Mucosa of rectum (tissue), 2 donors: ENCODE results near the gene PROB1.
"Not testable (repeated sequence)": the region's sequence is repeated elsewhere in the genome, so short reads cannot be mapped to it uniquely, and the experiment has no call there.

Source experiments
- H3K27ac ChIP-seq, 2 donors: one replicate each; pipeline ENCODE4 v1.7.0; 2013; ENCODE audit warnings: inconsistent platforms in 2 of 2, low read depth in 2 of 2, low read length in 2 of 2
- H3K27me3 ChIP-seq, 2 donors: one replicate each; pipeline ENCODE4 v1.7.0; 2013; ENCODE audit warnings: low read length in 2 of 2; ENCODE audit not compliant: control insufficient read depth in 2 of 2, insufficient read depth in 2 of 2
- H3K36me3 ChIP-seq, 2 donors: one replicate each; pipeline ENCODE4 v1.7.0; 2013; ENCODE audit warnings: low read length in 2 of 2; ENCODE audit not compliant: control insufficient read depth in 2 of 2, insufficient read depth in 2 of 2
- H3K4me1 ChIP-seq, 2 donors: one replicate each; pipeline ENCODE4 v1.7.0; 2013; ENCODE audit warnings: low read length in 2 of 2, mild to moderate bottlenecking in 1 of 2; ENCODE audit not compliant: control insufficient read depth in 2 of 2, insufficient read depth in 2 of 2
- H3K4me3 ChIP-seq, 2 donors: one replicate each; pipeline ENCODE4 v1.7.0; 2013; ENCODE audit warnings: low read length in 2 of 2
- H3K9ac ChIP-seq, 2 donors: one replicate each; pipeline ENCODE4 v1.7.0; 2013; ENCODE audit warnings: low read length in 2 of 2, low read depth in 1 of 2, mild to moderate bottlenecking in 1 of 2
- H3K9me3 ChIP-seq, 2 donors: one replicate each; pipeline ENCODE4 v1.7.0; 2013; ENCODE audit warnings: low read length in 2 of 2; ENCODE audit not compliant: control insufficient read depth in 2 of 2
- donor health status: healthy.
- donor health status: Normal muscosa, but diverticular disease.

The PROB1 gene

DNA sequence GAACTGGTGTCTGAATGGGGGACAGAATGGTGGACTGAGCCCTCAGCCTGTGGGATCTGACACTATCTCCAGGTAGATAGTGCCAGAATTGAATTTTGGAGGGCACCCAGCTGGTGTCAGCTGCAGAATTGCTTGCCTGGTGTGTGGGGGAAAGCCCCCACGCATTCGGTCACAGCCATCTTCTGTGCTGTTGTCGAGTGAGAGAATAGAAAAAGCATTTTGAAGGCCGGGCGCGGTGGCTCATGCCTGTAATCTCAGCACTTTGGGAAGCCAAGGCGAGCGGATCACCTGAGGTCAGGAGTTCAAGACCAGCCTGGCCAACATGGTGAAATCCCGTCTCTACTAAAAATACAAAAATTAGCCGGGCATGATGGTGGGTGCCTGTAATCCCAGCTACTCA lies 7.9 kb downstream of the PROB1 start:
- H3K27me3 ChIP-seq, H3K9me3 ChIP-seq, H3K9ac ChIP-seq, H3K4me3 ChIP-seq, H3K36me3 ChIP-seq, H3K27ac ChIP-seq: not testable (repeated sequence)
- H3K4me1 ChIP-seq = peaks cover 65 to 68% of the 10 kb centered on the region in 2 donors

DNA sequence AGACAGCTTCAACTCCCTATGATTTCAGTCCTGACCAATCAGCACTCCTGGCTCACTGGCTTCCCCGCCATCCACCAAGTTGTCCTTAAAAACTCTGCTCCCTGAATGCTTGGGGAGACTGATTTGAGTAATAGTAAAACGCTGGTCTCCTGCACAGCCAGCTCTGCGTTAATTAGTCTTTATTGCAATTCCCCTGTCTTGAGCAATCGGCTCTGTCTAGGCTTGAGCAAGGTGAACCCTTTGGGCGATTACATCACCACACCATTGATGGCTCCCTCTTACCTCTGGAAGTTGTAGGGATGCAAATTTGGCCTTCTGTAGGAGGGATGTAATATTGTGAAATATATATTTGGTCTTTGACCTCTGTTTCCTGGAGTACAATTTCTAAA lies 8.9 kb downstream of the PROB1 start:
- peaks cover 60 to 64% of the 10 kb centered on the region in 2 donors for H3K4me1 ChIP-seq
- no peak overlapping the region for H3K27ac ChIP-seq

DNA sequence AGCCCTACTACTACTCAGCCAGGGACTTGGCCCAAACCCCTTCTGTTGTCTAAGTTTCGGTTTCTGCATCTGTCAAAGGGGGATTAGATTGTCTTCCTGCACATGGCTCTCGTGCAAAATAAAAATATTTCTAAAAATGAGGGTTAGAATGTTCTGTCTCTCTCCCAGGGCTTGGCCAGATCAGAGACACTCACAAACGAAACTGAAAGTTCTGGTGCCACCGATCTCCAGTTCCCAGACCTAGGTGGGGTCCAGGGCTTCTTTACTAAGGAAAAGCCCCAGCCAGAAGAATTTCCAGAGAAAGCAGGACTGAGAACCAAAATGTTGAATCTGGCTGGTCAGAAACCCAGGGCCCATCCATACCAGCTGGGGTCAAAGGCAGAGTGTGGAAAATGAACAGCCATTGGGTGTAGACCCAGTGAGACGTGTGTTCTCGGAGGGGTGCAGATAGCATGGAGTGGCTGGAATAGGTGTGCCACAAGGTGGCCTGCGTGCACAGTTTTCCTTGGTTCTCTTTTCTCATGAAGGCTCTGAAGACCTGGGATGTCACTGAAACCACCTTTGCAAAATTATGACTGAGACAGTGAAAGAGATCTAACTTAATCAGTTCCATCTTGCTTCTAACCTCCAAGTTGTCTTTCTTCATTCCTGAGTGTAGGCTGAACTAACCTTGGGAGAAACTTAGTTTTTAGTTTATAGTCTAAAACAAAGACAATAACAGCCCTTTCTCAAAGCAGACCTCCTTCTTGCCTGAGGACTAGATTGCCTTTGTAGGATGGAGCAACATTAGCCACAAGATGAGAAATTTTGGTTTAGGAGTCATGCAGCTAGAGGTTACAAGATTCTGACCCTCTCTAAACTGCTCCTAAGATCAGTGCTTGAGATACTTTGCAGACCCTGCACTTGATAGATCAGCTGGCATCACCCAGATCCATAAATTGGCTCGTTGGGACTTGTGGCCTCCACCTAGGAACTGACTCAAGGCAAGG lies 9.5 kb downstream of the PROB1 start:
- Histone ChIP-seq H3K27ac (peak overlapping the region; percentile 63 to 64), H3K36me3 (peaks cover 2 to 3% of the 10 kb centered on the region in 2 donors), H3K4me1 (peaks cover 53 to 57% of the 10 kb centered on the region in 2 donors), H3K9ac (peak overlapping the region; percentile 49 to 65), H3K27me3 (no peaks in the 10 kb centered on the region), H3K4me3 (peak overlapping the region; percentile 69 to 76), H3K9me3 (no peaks in the 10 kb centered on the region)

More for the DNA sequence above, 8.9 kb downstream of the PROB1 start:
- H3K36me3 ChIP-seq = peaks cover 3 to 8% of the 10 kb centered on the region in 2 donors
- H3K27me3 ChIP-seq = no peaks in the 10 kb centered on the region
- no peak overlapping the region for H3K9ac ChIP-seq
- no peak overlapping the region for H3K4me3 ChIP-seq
- no peaks in the 10 kb centered on the region for H3K9me3 ChIP-seq

DNA sequence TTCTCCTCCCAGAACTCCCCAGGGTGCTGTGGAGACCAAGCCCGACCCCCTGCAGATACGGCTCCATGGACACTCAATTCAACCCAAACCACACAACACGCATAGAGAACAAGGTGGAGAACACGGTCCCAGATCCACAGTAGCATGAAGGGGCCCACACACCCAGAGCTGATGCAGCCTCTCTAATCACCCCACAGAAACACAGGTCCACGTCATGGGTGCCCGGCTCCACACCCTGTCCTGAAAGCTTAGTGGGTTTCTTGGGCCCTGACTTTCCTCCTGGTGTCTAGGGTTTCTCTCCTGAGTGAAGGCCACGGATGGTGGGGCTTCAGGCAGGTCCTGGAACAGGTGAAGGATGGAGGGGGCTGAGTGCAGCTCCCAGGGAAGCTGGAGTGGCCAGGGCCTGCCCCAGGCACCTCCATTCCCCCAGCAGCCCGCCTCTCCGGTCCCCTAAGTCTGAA lies 10.3 kb downstream of the PROB1 start:
- Histone ChIP-seq H3K9me3 (no peaks in the 10 kb centered on the region), H3K27ac (peak overlapping the region; percentile 40 to 63), H3K36me3 (no peaks in the 10 kb centered on the region), H3K27me3 (no peaks in the 10 kb centered on the region), H3K4me3 (peak overlapping the region; percentile 69 to 76), H3K4me1 (peaks cover 46 to 51% of the 10 kb centered on the region in 2 donors), H3K9ac (peak overlapping the region; percentile 49 to 65)

DNA sequence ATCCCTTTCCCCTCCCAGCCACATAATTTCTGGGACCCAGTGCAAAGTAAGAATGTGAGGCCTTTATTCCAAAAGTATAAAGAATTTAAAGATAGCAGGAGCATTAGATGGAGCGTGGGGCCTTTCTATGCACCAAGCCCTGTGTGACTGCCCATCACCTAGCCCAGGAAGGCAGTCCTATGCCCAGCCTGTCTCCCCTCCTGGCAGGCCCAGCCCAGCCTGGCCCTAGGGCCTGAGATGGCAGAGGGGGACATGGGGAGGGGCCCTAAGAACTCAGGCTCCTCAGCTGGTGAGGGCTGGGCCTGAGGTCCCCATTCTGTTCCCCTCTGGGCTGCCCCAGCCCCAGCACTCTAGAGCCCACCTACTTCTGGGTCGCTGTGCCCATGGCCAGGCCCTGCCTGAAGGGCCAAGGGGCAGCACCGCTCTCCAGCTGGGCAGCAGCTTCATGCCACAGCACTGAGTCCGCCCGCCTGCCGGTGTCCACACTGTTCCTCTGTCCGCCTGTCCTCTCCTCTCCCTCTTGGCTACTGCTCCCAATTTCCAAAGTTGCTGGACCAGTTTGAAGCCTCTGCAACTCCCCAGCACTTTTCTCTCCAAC lies 10.8 kb downstream of the PROB1 start:
- peak overlapping the region in 1 of 2 donors; percentile 69 for H3K4me3 ChIP-seq
- H3K4me1 ChIP-seq = peaks cover 41 to 46% of the 10 kb centered on the region in 2 donors
- peak overlapping the region in 1 of 2 donors; percentile 9 for H3K9ac ChIP-seq
- no peaks in the 10 kb centered on the region for H3K36me3 ChIP-seq
- H3K27ac ChIP-seq = peak overlapping the region in 1 of 2 donors; percentile 59
- H3K27me3 ChIP-seq = no peaks in the 10 kb centered on the region
- H3K9me3 ChIP-seq = no peaks in the 10 kb centered on the region

DNA sequence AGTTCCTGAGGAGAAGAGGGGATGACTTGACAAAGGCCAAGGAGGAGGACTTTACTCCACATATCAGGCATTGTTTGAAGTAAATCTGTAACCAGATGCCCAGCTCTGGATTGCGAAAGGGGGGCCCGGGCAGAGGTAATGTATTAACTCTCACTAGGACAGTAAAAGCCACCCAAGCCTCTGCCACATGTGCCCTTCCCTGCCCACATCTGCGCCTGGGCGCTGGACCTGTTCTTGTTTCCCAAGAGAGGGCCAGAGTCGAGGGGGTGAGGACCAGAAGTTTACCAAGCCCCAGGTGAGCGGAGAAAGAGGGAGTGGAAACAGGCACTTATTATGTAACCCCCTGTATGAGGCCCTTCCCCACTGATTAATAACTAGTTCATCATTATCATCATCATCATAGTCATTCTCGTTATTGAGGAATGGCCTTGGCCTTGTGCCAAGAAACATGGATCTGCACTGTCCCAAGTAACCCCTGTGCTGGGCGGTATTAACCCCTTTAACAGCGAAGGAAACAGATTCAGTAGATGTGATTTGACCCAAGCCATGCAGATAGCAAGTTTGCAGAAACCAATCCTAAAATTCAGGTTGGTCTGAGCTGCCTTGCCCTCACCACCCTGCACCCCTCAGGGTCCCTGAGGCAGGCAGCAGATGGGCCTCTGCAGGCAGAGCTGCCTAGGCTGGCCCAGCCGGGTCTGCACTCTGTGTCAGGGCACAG lies 11.5 kb downstream of the PROB1 start, which contains the start of gene SLC23A1:
TSS of gene SLC23A1 (minus strand) at position 23 of the 718 bp plus-strand sequence. CDS start 44 bp downstream, outside the sequence.
- Histone ChIP-seq H3K9ac (peak within 1 kb of the TSS in 1 of 2 donors; percentile 18), H3K36me3 (no peaks in the 10 kb centered on the region), H3K9me3 (no peaks in the 10 kb centered on the region), H3K4me1 (peaks cover 37 to 42% of the 10 kb centered on the region in 2 donors), H3K27ac (peak within 1 kb of the TSS; percentile 43 to 67), H3K27me3 (no peaks in the 10 kb centered on the region), H3K4me3 (peak within 1 kb of the TSS in 1 of 2 donors; percentile 26)

DNA sequence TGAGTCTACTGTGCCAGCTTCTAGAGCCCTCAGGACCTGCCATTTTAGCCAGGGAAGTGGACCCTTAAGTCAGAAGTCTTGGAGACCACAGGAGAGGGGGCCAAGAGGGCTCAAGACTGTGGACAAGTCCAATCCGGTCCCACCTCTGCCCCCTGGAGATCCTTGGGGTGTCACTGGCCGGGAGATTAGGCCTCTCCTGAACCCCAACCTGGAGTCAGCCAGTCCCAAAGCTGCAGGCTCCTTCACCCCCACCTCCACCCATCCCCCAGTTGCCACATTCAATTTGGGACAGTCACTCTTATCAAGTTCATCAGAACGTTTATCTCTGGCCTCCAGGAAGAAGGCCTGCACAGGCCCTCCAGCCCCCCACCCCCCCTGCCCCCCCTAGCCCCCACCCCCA lies 12.1 kb downstream of the PROB1 start:
- H3K4me3 ChIP-seq = no peak overlapping the region
- peaks cover 34 to 37% of the 10 kb centered on the region in 2 donors for H3K4me1 ChIP-seq
- H3K36me3 ChIP-seq = peaks cover 0 to under 1% of the 10 kb centered on the region in 2 donors
- H3K9ac ChIP-seq = no peak overlapping the region
- no peaks in the 10 kb centered on the region for H3K27me3 ChIP-seq
- H3K27ac ChIP-seq = peak overlapping the region; percentile 43 to 67
- H3K9me3 ChIP-seq = no peaks in the 10 kb centered on the region

DNA sequence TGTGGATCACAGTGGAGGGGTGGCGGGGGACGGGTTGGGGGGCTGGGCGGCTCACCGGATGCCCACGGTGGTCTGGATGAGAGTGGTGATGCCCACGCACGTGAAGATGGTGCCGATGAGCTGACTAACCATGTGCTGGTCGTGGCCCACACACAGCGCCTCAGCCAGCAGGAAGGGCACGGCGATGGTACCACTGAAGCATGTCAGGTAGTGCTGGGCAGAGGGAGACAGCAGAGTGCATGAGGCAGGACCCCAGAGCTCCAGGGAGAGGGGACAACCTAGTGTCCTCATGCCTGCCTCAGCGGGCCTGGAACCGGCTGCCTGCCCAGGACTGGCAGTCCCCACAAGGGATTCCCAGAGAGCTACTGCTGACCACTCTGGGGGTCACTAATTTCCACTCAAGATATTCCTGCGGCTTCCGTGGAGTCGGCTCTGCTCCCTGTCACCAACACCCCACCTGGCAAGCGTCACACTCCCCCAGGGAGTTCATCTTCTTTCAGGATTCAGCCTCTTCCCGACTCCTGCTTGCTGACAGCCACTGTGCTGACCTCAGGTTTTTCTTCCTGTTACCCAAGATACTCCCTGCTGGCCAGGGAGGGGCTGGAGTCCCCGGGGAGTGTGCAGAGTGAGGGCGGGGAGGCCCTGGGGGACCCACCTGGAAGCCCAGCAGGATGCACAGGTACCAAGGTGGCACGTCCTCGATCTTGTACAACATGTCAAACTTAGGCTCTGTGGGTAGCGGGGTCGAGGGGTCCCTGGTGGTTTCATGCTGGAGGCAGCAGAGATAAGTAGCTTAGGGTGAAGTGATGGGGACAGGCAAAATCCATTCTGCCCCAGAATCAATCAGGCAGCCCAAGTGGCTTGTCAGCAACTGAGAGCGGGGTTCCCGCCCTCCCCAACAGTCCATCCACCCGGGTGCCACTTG lies 12.8 kb downstream of the PROB1 start:
- Histone ChIP-seq H3K27ac (peak overlapping the region; percentile 43 to 67), H3K9ac (no peak overlapping the region), H3K4me3 (peak overlapping the region in 1 of 2 donors; percentile 26)

More for the DNA sequence above, 12.8 kb downstream of the PROB1 start:
- Histone ChIP-seq H3K4me1 (peaks cover 30 to 33% of the 10 kb centered on the region in 2 donors), H3K27me3 (no peaks in the 10 kb centered on the region), H3K9me3 (no peaks in the 10 kb centered on the region), H3K36me3 (peaks cover 0 to 3% of the 10 kb centered on the region in 2 donors)
